CD4-positive, alpha-beta T cell treated with Interferon alpha-2 for 1 hour (primary cell): ENCODE data around the gene GTPBP6.
A peak's percentile ranks its signal among the peaks of the same experiment; 100 is the strongest.
"Not testable (repeated sequence)": the region's sequence is repeated elsewhere in the genome, so short reads cannot be mapped to it uniquely, and the experiment has no call there.

Source experiments
- DNase-seq, 2 donors: peaks; one replicate each; pipeline ENCODE4 v3.0.0-alpha.2; 2020 to 2022

The GTPBP6 gene

GRCh38 chrX:334331-334891 lies 15.8 kb upstream of the GTPBP6 start:
- DNase-seq, result no peak

GRCh38 chrX:333611-334311 lies 15.2 kb upstream of the GTPBP6 start:
- DNase-seq, result no peak

- no peak for DNase-seq
Observed at GRCh38 chrX:332916-333610, 14.5 kb upstream of the GTPBP6 start.

GRCh38 chrX:332496-332860 lies 13.9 kb upstream of the GTPBP6 start:
- no peak for DNase-seq

GRCh38 chrX:331825-332495 lies 13.4 kb upstream of the GTPBP6 start:
- DNase-seq, result no peak

- no peak for DNase-seq
Observed at GRCh38 chrX:331151-331824, 12.7 kb upstream of the GTPBP6 start.

- DNase-seq, result no peak
Observed at GRCh38 chrX:330726-331150, 12.1 kb upstream of the GTPBP6 start.

GRCh38 chrX:330141-330725 lies 11.6 kb upstream of the GTPBP6 start:
- not testable (repeated sequence) for DNase-seq

- DNase-seq, result no peak
Observed at GRCh38 chrX:329291-329910, 10.8 kb upstream of the GTPBP6 start.

GRCh38 chrX:327660-328126 lies 9.1 kb upstream of the GTPBP6 start:
- DNase-seq, result no peak

GRCh38 chrX:324664-325063 lies 6.1 kb upstream of the GTPBP6 start:
- peak in 1 of 2 donors; percentile 31 for DNase-seq

GRCh38 chrX:323721-324628 lies 5.4 kb upstream of the GTPBP6 start:
- DNase-seq, result peak in 1 of 2 donors; percentile 53

- DNase-seq, result peak in 1 of 2 donors; percentile 35
Observed at GRCh38 chrX:320126-320783, 1.7 kb upstream of the GTPBP6 start.

- DNase-seq, result no peak
Observed at GRCh38 chrX:319579-320125, 1.1 kb upstream of the GTPBP6 start.

- DNase-seq, result peak; percentile 99
Observed at GRCh38 chrX:318068-318738, 393 bp downstream of the GTPBP6 start.

GRCh38 chrX:317424-318067 lies 1.1 kb downstream of the GTPBP6 start:
- no peak for DNase-seq

GRCh38 chrX:316351-317325 lies 2.0 kb downstream of the GTPBP6 start:
- no peak for DNase-seq
